Endothelial cell of umbilical vein (primary cell): ENCODE measurements around the gene IP6K1. TPM values are rescaled to one million over a fixed set of nuclear protein-coding genes. Genes with fewer than 3 reads are reported as not detected.

ENCODE experiments used
- BruUV-seq: library from RNA; stranded (reverse); fragments of 400-500 nt; replicated peaks from 2 replicates; lab custom pipeline; 2021; lab: Mats Ljungman, UMichigan
- CTCF ChIA-PET: fragments of 300-600, 350-600 bp; sonication (Branson Sonifier 250); formaldehyde crosslinking; loops from one replicate; lab custom pipeline; 2021; ENCODE audit warnings: antibody characterized with exemption, inconsistent platforms; lab: Charles Lee
- POLR2A ChIA-PET: fragments of 300-600, 350-600 bp; sonication (Branson Sonifier 250); formaldehyde crosslinking; loops from one replicate; lab custom pipeline; 2021; ENCODE audit warnings: antibody characterized with exemption, inconsistent platforms; lab: Charles Lee
- DNase-seq: peaks from one replicate; pipeline ENCODE4 v3.0.0-alpha.2; 2011; ENCODE audit warnings: low read depth, low spot score
- FAIRE-seq: peaks from 2 replicates; lab custom pipeline; 2011; peaks lifted over from hg19 to GRCh38; lab: Jason Lieb, UNC
- H2AFZ ChIP-seq: 2 replicates; pipeline ENCODE4 v1.6.0; 2012; ENCODE audit warnings: low read depth, low read length, control low read depth, inconsistent platforms
- H3K27ac ChIP-seq: 2 replicates; pipeline ENCODE4 v1.5.1; 2011; ENCODE audit warnings: low read depth, mild to moderate bottlenecking, control low read depth, low read length, moderate library complexity; ENCODE audit not compliant: insufficient read depth
- H3K27me3 ChIP-seq, 2 experiments: 2 replicates each; pipeline versions ENCODE4 v1.6.0 to v1.6.1; 2011; ENCODE audit warnings: low read length in 2 of 2, mixed read lengths in 1 of 2; ENCODE audit not compliant: control insufficient read depth in 2 of 2, insufficient read depth in 2 of 2
- H3K36me3 ChIP-seq, 2 experiments: 2 replicates in 1 of 2; 3 replicates in 1 of 2; pipeline ENCODE4 v1.5.1; 2011; ENCODE audit warnings: low read length in 2 of 2, mild to moderate bottlenecking in 1 of 2, moderate library complexity in 1 of 2; ENCODE audit not compliant: control insufficient read depth in 2 of 2, insufficient read depth in 2 of 2; ENCODE audit errors: extremely low read depth in 1 of 2
- H3K4me1 ChIP-seq: 3 replicates; pipeline ENCODE4 v1.5.1; 2011; ENCODE audit warnings: mild to moderate bottlenecking, low read length; ENCODE audit not compliant: control insufficient read depth, insufficient read depth; ENCODE audit errors: extremely low read depth
- H3K4me2 ChIP-seq: 2 replicates; pipeline ENCODE4 v1.6.1; 2011; ENCODE audit warnings: low read length, control low read depth, mixed read lengths; ENCODE audit not compliant: insufficient read depth
- H3K4me3 ChIP-seq, 3 experiments: fragments of 200-600 bp in 1 of 3; sonication (generic), shearing (Covaris generic) in 1 of 3; replicated peaks in 1 of 3; 2 replicates each; pipeline ENCODE4 v1.5.1; 2011 to 2016; ENCODE audit warnings: control low read depth in 3 of 3, low read length in 3 of 3, mild to moderate bottlenecking in 2 of 3, inconsistent platforms in 1 of 3, low read depth in 1 of 3, moderate library complexity in 1 of 3; ENCODE audit not compliant: insufficient read depth in 1 of 3
- H3K79me2 ChIP-seq: 2 replicates; pipeline ENCODE4 v1.6.0; 2012; ENCODE audit warnings: low read length, inconsistent platforms; ENCODE audit not compliant: control insufficient read depth, insufficient read depth
- H3K9ac ChIP-seq: replicated peaks from 2 replicates; pipeline ENCODE3; 2011; ENCODE audit warnings: low read length, control low read depth; ENCODE audit not compliant: insufficient read depth; ENCODE audit errors: extremely low read depth
- H3K9me1 ChIP-seq: replicated peaks from 3 replicates; pipeline ENCODE4 v1.6.0; 2011; ENCODE audit warnings: mild to moderate bottlenecking, low read length; ENCODE audit not compliant: control insufficient read depth, insufficient read depth; ENCODE audit errors: extremely low read depth
- H3K9me3 ChIP-seq: replicated peaks from 2 replicates; pipeline ENCODE4 v1.5.1; 2012; ENCODE audit warnings: low read length, inconsistent platforms; ENCODE audit not compliant: control insufficient read depth, insufficient read depth
- H4K20me1 ChIP-seq: replicated peaks from 2 replicates; pipeline ENCODE3; 2011; ENCODE audit warnings: mild to moderate bottlenecking, low read length; ENCODE audit not compliant: control insufficient read depth, insufficient read depth; ENCODE audit errors: extremely low read depth
- CTCF ChIP-seq, 2 donors: IDR thresholded peaks; 1 replicate in 1 of 2; 2 replicates in 1 of 2; pipeline ENCODE4 v1.5.1; 2011; ENCODE audit warnings: low read length in 2 of 2, mild to moderate bottlenecking in 2 of 2, moderate library complexity in 2 of 2, control low read depth in 1 of 2, inconsistent platforms in 1 of 2, low read depth in 1 of 2; ENCODE audit not compliant: insufficient read depth in 1 of 2; ENCODE audit errors: extremely low read depth in 1 of 2
- EZH2 ChIP-seq: IDR thresholded peaks from 2 replicates; pipeline ENCODE4 v1.6.1; 2012; ENCODE audit warnings: borderline replicate concordance, low read depth, mild to moderate bottlenecking, moderate library complexity, low read length, inconsistent platforms; ENCODE audit not compliant: severe bottlenecking
- FOS ChIP-seq: IDR thresholded peaks from 2 replicates; pipeline ENCODE4 v1.6.1; 2011; ENCODE audit warnings: mild to moderate bottlenecking, low read length, moderate library complexity, borderline replicate concordance; ENCODE audit not compliant: insufficient read depth
- GATA2 ChIP-seq: IDR thresholded peaks from 2 replicates; pipeline ENCODE4 v1.7.0; 2011; ENCODE audit warnings: low read depth, mild to moderate bottlenecking, moderate library complexity, mixed read lengths, low read length; ENCODE audit not compliant: insufficient read length, insufficient read depth
- JUN ChIP-seq: IDR thresholded peaks from 2 replicates; pipeline ENCODE4 v1.6.1; 2011; ENCODE audit warnings: borderline replicate concordance, low read depth; ENCODE audit not compliant: insufficient read length, insufficient read depth
- MAX ChIP-seq: IDR thresholded peaks from 2 replicates; pipeline ENCODE4 v1.6.1; 2011; ENCODE audit not compliant: insufficient read depth, insufficient read length
- MYC ChIP-seq: IDR thresholded peaks from one replicate; pipeline ENCODE4 v1.6.1; 2011; ENCODE audit warnings: mild to moderate bottlenecking, low read depth, low read length
- POLR2A ChIP-seq: IDR thresholded peaks from 2 replicates; pipeline ENCODE4 v1.6.1; 2012; ENCODE audit warnings: low read depth, mild to moderate bottlenecking, control low read depth, low read length
- POLR2AphosphoS5 ChIP-seq: IDR thresholded peaks from 2 replicates; pipeline ENCODE4 v1.6.1; 2012; ENCODE audit warnings: low read depth, mild to moderate bottlenecking, control low read depth, low read length, moderate library complexity; ENCODE audit not compliant: insufficient read depth
- dilution Hi-C: fragments of 300-500 bp; cut with MboI; formaldehyde crosslinking; loops from one replicate; pipeline ENCODE4 v1.15.0; 2019; ENCODE audit warnings: low sequenced_read_pairs; ENCODE audit not compliant: extremely low pct_ligation_motif_present
- intact Hi-C: fragments of 100-400 bp; cut with micrococcal nuclease; formaldehyde crosslinking; loops from one replicate; pipeline ENCODE4 v1.10.0; 2022
- polyA plus RNA-seq, 4 experiments: library from polyadenylated mRNA; depleted of rRNA in 3 of 4; stranded (reverse) in 3 of 4; unstranded in 1 of 4; fragments of >200 nt; gene quantifications; 2 replicates each; pipeline versions ENCODE4 v1.2.1 to v1.2.3, GENCODE V29; 2011 to 2012; ENCODE audit warnings: missing spikeins in 1 of 4
- total RNA-seq: library from RNA; stranded (reverse); gene quantifications from 2 replicates; pipeline ENCODE4 v1.2.3, GENCODE V29; 2021

The IP6K1 gene
- total and polyA plus RNA-seq, 2 donors (not counting 3 experiments of a cell fraction or from before 2014, with no cell fraction given): 42.7 to 60.8 TPM

- CTCF ChIA-PET: interaction anchor here (1.0 to 2.9 kb wide), 3 partner anchors 116 to 182 kb away, joined by 3 to 9 read pairs (median 3); no protein-coding TSS in a partner anchor
- Histone ChIP-seq H3K27me3 (no peaks in the 10 kb centered on the region), H3K27ac (no peak overlapping the region), H3K9me3 (no peaks in the 10 kb centered on the region), H4K20me1 (no peaks in the 10 kb centered on the region), H3K9ac (no peak overlapping the region), H3K4me3 (peak overlapping the region in 1 of 3 experiments; percentile 81), H2AFZ (no peak overlapping the region), H3K4me2 (peak overlapping the region; percentile 83), H3K36me3 (peaks cover 3 to 32% of the 10 kb centered on the region in 2 experiments), H3K9me1 (no peaks in the 10 kb centered on the region), H3K4me1 (peaks cover 19% of the 10 kb centered on the region), H3K79me2 (peaks cover 13% of the 10 kb centered on the region)
- dilution Hi-C loops: no loop called here
- no TSS peak for BruUV-seq
- FAIRE-seq (no peak), DNase-seq (no peak)
- POLR2A ChIA-PET: no interaction called here
- TF ChIP-seq GATA2 (no peak), POLR2AphosphoS5 (no peak), MAX (no peak), POLR2A (no peak), EZH2 (no peak), MYC (no peak), FOS (no peak), CTCF (IDR thresholded peaks at IDR 0.05; ENCODE audit: extremely low read depth in 1 of 2, insufficient read depth in 1 of 2, low read depth in 1 of 2, low read length in 2 of 2) (no peak), JUN (no peak)
- intact Hi-C loops: loop anchor here (10.0 kb wide), 1 partner anchor 363 kb away; the partner anchor contains the start of gene RBM5
These were observed 64.2 kb downstream of the IP6K1 start for GRCh38 chr3:49721896-49722781.
